Measurements from ENCODE around the gene SH3GL3.

DNA sequence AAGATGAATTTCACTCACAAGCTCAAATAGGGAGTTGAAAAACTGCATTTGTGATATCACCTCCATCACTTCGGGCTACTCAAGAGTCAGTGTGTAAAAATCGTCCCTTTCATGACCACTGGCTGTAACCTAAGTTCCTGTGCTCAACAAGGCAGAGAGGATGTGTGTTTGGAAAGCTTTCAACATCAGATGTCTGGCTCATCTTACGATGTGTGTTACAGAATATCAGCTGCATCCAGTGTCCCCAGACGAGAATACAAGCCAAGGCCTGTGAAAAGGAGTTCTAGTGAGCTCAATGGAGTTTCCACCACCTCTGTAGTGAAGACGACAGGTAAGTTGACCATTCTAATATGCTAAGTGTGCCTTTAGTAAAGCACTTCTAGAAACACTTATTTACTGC is 141.3 kb downstream of the SH3GL3 start:
- TF ChIP-seq, protein P1, sequence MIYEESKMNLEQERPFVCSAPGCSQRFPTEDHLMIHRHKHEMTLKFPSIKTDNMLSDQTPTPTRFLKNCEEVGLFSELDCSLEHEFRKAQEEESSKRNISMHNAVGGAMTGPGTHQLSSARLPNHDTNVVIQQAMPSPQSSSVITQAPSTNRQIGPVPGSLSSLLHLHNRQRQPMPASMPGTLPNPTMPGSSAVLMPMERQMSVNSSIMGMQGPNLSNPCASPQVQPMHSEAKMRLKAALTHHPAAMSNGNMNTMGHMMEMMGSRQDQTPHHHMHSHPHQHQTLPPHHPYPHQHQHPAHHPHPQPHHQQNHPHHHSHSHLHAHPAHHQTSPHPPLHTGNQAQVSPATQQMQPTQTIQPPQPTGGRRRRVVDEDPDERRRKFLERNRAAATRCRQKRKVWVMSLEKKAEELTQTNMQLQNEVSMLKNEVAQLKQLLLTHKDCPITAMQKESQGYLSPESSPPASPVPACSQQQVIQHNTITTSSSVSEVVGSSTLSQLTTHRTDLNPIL (CRISPR knock-in tag; IDR thresholded peaks at IDR 0.05; ENCODE audit: low read depth): no peak
- TF ChIP-seq SNAI2 (CRISPR knock-in tag; IDR thresholded peaks at IDR 0.05) (no peak), PPARA (CRISPR knock-in tag; IDR thresholded peaks at IDR 0.05; ENCODE audit: borderline replicate concordance) (no peak), ZFP30 (CRISPR knock-in tag; IDR thresholded peaks at IDR 0.05) (no peak), ZNF8 (CRISPR knock-in tag; IDR thresholded peaks at IDR 0.05) (no peak), GLIS3 (CRISPR knock-in tag; IDR thresholded peaks at IDR 0.05) (no peak), RARB (CRISPR knock-in tag; IDR thresholded peaks at IDR 0.05) (no peak)
- TF ChIP-seq, protein P2, sequence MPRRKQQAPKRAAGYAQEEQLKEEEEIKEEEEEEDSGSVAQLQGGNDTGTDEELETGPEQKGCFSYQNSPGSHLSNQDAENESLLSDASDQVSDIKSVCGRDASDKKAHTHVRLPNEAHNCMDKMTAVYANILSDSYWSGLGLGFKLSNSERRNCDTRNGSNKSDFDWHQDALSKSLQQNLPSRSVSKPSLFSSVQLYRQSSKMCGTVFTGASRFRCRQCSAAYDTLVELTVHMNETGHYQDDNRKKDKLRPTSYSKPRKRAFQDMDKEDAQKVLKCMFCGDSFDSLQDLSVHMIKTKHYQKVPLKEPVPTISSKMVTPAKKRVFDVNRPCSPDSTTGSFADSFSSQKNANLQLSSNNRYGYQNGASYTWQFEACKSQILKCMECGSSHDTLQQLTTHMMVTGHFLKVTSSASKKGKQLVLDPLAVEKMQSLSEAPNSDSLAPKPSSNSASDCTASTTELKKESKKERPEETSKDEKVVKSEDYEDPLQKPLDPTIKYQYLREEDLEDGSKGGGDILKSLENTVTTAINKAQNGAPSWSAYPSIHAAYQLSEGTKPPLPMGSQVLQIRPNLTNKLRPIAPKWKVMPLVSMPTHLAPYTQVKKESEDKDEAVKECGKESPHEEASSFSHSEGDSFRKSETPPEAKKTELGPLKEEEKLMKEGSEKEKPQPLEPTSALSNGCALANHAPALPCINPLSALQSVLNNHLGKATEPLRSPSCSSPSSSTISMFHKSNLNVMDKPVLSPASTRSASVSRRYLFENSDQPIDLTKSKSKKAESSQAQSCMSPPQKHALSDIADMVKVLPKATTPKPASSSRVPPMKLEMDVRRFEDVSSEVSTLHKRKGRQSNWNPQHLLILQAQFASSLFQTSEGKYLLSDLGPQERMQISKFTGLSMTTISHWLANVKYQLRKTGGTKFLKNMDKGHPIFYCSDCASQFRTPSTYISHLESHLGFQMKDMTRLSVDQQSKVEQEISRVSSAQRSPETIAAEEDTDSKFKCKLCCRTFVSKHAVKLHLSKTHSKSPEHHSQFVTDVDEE (CRISPR knock-in tag; IDR thresholded peaks at IDR 0.05): no peak
